Measurements from ENCODE around the gene PDE6D.

PDE6D gene

DNA sequence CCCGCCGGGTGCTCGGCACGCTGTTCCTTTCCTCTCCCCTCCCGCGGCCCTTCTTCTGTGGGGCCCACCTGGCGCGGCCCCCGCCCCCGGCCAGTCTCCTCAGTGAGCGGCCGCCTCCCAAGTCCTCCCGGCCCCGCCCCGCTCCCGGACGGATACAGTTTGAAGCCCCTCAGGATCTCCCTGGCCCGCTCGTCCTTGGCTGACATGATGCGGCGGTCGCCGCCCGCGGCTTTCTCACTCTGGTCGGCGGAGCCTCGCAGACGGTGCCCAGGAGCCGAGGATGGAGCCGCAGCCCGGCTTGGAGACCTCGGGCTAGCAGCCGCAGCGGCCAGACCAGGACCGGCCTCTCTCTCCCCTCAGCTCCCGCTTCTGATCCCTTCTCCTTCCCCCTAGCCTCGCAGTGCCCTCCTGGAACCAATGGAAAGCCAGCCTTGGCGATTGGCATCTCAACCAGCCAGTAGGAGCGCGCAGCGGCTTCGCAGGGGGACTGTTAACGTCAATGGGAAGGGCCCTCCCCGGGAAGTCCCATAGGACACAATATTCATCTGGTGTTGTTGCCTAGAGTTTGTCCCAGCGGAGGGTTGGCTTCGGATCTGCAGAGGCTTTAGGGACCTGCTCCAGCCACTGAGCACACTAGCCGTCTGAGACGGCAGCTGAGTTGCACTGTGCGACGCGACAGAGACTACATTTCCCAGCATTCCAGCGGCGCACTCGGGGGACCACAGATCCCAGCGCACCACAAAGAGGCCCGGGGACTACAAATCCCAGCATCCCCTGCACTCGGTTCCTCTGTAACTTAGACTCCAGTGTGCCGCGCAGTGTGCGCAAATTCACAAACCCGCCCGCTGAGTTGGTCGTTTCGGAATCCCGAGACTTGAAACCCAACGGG, at the start of gene PDE6D:
PDE6D (minus strand) TSS at position 374 of the 889 bp plus-strand sequence; CDS start at position 206, 168 bp downstream.
- peak; percentile 89 for DNase-seq

DNA sequence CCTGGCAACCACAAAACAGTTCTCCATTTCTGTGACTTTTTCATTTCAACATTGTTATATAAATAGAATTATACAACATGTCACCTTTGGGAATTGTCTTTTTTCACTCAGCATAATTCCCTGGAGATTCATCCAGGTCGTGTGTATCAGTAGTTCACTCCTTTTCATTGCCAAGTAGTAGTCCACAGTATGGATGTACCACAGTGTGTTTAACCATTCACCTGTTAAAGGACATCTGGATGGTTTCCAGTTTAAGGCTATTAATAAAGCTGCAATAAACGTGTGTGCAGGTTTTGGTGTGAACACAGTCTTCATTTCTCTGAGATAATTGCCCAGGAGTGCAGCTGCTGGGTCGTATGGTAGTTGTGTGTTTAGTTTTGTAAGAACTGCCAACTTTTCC, 40.8 kb upstream of the PDE6D start:
- DNase-seq: no peak

DNA sequence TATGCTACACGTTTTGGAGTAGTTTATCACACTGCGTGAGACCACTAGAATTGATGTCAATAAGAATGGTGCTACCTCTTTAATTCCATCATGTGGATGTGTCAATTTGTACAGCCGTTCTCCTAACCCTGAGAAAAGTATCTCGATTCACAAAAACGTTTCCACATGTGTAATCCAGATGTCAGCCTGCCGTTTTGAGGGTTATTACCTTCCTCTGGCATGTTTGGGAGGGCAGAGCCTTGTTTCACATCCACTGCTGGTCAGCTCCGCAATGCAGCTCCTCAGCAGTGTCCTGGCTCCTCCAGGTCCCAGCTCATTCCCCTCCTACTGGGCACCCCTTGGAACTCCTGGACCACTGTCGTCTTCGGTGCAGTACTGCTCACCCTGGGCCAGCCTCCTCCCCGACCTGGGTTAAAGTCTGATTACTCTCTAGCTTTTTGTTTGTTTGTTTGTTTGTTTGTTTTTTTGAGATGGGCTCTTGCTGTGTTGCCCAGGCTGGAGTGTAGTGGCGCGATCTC, 39.8 kb upstream of the PDE6D start:
- DNase-seq: no peak

DNA sequence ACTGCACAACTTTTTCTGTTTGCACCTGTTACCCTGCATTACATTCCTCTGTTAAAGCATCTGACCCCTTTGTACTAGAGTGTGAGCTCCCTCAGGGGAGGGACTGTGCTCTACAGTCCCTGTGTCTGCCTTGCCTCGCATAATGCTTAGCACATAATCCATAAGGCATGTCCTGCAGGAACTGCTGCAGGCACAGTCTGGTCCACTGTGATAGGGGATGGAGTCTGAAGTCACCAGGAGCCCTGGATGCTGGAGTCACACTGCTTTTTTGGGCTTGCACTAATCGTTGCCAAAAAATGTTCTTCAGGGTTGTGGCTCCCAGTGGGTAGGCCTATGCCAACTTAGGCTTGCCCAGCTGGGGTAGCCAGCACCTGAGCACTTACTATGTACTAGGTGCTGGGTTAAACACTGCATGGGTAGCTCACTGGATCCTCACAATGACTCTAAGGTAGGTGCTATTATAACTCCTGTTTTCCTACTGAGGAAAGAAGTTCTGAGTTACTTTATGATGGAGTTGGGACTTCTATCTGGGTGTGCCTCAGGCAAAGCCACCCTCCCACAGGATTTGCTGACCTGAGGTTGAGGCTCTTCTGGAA, 38.5 kb upstream of the PDE6D start:
- no peak for DNase-seq

DNA sequence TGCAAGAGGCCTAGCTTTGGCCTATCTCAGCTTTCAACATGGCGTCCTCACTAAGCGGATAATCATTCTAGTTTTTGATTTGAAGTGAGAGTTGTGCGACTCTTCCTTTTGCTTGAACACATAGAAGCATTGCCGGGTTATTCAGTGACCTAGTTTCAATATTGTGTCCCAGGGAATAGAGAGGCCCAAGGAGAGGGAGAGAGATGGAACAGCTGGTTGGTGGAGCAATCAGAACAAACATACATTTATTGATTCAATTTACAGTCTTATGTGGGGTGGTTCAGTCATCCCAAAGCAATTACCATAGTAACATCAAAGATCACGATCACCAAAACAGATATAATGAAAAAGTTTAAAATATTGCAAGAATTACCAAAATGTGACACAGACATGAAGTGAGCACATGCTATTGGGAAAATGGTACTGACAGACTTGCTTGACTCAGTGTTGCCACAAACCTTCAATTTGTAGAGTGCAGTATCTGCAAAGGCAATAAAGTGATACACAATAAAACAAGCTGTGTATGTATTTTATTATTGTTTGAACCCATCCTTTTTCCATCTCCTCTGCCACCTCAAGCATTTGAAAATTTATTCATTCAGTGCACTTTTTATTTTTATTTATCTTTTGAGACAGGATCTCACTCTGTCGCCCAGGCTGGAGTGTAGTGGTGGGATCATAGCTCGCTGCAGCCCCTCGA, 35.4 kb upstream of the PDE6D start:
- no peak for DNase-seq

DNA sequence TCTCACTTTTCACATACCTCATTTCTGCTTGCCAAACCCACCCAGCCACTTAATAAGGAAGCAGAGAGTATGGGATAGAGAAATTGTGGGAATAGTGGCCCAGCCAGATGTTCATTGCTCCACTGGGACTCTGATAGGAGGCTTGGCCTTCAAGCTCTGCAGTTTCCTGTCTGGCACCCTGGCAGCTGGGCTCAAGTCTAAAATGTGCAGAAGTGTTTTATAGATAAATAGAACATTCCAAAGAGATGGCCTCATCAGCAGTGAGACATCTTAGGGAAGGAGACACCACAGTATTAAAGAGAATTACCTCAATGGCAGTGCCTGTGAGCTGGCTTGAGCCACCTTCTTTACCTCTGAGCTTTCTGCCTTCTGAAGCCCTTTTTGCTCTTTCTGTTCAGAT, 29.8 kb upstream of the PDE6D start:
- DNase-seq: no peak

DNA sequence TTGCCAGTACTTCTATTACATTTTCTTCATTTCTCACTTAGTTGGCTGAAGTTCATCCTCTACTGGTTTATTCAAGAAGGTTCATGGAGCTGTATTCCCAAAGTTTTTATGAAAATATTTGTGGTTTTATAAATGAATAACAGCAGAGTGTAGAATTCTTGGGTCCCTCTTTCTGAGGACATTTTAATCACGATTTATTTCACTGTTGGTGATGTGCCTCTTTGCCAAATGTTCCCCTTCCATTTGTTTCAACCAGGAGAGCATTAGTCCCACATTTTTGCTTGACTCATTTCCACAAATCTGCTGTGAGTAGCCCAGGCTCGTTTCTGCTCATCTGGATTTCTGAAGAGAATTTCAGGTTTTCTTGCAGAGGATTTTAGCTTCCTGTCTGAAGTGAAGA, 25.9 kb upstream of the PDE6D start:
- no peak for DNase-seq

DNA sequence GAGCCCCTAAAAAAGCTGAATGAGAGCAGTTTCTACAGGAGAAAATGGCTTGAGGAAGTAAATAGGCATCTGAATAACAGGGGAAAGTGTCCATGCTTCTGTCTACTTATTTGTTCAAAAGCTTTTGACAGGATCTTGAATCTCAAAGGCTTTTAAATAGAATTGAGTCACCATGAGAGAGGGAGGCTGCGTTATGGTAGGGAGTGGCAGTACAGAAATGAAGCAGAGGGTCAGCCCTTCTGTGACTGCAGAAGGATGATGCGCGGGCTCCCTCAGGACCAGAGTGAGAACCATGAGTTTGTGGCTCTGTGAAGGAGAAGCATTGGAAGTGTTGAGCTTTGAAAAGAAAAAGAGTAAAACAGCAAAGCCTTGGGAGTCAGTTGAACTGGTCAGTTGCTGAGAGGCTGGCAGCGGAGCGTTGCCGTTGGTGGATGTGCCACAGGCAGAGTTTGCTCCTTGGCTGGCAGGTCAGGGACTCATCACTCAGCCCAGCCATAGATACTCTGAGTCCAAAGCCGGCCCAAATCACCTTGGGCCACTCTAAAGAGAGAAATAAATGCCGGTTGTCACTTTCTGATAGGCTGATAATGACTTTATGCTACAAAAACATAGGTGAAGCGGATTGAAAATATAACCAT, 22.5 kb upstream of the PDE6D start:
- no peak for DNase-seq

DNA sequence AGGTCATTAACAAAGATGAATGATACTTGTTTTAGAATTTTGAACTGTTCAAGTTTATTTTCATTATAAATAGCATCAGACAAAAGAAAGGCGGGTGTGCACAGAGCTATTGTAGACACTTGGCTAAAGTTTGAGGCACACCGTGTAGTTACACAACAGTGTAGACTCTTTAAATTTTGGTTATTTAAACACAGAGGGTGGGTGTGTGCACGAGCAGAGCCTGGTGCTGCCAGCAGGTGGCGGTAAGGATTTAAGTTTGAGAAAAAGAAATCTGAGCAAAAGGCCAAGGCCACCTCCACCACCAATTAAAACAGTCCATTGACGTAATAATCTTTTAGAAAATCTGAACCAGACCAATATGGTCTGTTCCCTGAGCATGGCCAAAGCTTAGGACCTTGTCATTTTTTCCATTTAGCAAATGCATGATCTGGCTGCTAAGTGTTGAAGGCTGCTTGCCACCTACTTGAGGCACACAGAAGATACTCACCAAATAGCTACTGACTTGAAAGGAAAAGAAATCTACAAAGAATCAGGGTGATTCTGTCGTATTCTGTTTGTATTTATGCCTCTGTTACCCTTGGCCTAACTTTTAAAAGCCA, 19.5 kb upstream of the PDE6D start:
- DNase-seq: no peak

DNA sequence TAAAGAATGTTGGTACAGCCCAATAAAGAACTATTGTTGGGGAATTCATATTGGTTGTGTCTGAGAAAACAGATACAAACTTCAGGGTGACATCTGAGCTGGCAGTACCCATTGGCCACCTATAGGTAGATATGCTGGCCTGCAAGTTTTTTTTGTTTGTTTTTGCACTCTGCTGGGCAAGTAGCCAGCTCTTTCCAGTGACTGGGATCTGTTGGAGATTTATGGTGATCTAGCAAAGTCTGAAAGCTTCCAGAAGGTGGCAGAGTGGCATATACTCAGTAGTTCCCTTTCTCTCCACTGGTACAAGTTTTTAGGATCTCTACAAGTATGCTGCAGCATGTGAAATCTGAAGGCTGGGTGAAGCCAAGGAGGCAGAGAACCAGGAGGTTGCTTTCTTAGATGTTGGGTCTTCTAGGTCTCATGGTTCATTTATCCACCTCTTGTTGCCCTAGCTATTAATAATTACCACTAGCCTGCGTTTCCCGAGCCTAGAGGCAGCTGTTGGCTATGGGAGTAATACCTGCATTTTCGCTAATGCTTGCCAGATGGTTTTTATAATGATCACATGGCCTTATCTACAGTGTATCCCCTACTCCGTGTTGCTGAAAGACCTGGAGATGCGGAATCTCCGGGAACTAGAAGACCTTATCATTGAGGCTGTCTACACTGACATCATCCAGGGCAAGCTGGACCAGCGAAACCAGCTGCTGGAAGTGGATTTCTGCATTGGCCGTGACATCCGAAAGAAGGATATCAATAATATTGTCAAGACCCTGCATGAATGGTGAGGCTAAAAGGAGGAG, 14.6 kb upstream of the PDE6D start:
- DNase-seq: peak; percentile 25

DNA sequence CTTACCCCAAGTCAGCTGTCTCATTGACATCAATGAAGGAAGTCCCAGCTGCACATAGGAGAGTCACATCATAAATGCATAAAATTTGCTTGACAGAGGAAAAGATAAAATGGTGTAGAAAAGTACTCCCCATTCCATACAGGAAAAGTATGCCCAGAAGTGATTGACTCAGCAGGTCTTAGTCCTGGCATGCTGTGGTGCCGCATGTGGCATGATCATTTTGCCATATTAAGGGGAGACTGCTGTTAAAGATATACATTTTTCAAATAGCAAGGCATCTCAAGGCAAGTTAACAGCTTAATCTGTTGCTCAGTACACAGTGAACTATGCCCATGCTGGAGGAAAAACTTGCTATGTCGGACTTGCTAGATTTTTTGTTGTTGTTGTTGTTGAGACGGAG, 13.3 kb upstream of the PDE6D start:
- DNase-seq: no peak

DNA sequence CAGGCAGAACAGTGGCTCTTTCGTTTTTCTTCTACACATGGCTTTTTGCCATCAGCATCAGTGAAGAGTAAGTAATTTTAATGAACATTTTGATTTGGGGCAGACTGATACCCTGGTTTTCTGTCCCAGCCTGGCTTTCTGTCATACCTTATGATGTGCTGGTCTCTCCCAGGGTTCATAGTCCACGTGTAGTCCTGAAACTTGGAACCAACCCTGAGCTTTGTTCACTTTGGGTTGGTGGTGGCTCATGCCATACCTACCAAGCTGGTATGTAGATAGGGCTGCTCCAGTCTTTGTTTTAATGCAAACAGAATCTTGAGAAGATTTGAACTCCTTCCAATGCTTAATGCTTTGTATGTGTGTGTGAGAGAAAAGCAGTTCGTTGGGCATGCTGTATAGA, 10.0 kb upstream of the PDE6D start:
- DNase-seq: no peak

DNA sequence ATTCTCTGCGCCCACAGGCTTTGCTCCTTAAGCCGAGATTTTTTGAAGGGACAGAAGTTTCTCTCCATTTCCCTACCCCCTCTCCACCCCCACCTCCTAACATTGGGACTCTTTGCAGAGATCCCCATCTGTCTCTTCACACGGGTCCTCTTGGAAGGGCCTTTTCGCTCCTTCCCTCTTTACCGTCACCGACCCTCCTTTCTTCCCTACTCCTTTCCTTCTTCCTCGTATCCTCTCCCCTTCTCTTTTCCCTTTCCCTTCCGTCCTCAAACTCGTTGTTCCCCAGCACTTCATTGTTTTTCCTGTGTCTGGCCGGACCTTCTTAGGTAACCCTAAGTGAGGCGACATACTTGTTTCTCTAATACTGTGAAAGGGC, 5.8 kb upstream of the PDE6D start:
- DNase-seq: no peak

DNA sequence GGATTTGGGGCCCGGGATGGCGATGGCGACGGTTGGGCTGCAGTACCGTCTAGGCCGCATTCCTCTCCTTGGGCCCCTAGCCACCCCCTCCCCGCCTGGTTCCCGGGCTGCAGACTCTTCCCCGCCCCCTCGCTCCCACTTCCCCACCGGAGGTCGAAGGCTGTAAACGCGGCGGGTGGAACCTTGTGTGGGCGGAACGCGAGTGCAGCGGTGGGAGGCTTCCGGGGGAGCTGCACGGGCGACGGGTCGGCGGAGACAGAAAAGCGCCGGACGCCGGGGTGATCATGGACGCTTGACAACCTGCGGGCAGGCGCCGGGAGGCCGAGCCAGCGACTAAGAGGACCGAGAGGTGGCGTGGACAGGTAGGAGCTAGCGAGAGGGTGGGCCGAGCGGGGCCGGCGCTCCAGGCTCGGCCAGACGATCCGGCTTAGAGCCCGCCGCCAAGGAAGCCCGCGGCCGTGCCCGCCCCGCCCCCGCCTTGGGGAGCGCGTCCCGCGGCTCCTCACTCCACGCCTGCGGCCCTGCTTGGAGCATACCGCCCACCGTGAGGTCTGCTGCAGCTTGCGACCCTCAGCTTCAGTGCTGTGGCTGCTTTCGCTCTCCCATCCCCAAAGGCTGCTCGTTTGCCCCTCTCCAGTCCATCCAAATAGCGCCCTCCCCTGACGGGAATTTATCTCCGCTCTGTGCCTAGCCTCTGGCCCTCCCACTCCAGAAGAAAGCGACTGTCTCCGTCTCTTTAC, 5.3 kb upstream of the PDE6D start, which contains the start of gene COPS7B:
COPS7B (plus strand) TSS at position 269 of the 740 bp plus-strand sequence. CDS start 2,126 bp downstream, outside the sequence.
- DNase-seq: peak; percentile 63

DNA sequence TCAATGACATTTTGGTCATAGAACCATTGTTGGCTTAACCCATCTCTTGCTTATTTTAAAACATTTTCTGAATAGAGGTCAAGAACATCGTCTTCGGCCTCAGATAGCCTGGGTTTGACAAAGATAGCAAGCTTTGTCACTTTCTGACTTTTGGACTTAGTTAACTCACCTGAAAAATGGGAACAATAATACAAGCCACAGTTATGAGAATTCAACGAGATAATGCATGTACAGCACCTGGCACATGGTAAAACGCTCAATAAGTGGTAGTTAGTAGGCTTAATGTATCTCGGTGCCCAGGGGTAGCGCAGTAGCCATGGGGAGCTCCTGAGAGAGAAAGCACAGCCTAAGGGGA, 4.7 kb upstream of the PDE6D start:
- no peak for DNase-seq

DNA sequence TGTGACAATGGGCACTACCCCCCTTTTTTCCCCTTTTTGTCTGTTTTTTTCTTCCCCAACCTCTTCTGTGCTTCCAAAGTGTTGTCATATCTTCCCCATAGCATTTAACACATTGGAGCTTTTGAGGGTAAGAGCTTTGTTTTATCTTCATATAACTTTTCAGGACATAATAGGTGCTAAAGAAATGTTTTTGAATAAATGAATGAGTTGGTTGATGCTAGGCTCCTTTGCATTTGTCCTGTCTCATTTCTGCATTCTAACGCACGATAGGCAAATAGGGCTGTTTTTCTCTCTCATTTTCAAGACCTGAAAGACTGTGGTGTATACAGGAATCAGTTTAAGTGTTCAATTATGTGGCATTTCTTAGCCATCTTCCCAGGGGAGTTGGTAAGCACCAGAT, 4.3 kb upstream of the PDE6D start:
- DNase-seq: no peak

DNA sequence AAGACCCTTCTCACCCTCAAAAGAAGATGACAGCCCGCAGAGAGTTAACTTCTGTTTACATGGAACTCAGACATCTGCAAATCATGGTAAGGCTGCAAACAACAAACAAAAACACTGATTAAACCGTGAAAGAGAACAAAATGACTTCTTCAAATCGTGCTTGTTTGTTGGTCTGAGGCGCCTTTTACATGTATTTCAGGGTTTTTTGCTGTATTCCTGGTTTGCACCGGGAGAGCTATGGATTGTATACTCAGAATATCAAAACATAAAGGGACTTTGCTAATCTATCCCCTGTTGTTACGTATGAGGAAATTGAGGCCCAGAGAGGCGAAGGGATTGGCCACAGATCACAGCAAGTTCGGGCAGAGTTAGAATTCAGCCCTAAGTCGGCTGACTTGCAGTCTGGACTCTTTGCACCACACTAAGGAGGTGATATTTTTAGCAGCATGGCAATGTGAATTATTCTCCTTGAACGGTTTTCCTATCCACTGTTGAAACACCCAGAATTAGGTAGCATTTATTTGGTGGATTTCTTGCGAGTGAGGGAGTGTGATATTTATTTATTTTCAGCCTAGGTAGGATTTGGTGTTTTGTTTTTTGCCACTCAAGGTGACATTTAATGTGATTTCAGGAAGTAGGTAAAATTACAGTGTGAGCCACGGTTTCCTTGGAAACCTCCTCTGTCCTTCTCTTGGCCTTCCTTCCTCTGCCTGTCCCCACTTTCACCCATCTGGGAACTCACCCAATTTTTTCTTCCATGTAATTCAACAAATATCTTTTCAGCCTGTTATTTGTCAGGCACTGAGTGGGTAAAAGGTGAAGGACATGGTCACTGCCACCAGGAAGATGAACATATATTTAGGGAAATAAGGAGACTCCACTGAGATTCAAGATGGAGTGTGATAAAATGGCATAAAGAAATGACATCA, 980 bp upstream of the PDE6D start:
- no peak for DNase-seq

DNA sequence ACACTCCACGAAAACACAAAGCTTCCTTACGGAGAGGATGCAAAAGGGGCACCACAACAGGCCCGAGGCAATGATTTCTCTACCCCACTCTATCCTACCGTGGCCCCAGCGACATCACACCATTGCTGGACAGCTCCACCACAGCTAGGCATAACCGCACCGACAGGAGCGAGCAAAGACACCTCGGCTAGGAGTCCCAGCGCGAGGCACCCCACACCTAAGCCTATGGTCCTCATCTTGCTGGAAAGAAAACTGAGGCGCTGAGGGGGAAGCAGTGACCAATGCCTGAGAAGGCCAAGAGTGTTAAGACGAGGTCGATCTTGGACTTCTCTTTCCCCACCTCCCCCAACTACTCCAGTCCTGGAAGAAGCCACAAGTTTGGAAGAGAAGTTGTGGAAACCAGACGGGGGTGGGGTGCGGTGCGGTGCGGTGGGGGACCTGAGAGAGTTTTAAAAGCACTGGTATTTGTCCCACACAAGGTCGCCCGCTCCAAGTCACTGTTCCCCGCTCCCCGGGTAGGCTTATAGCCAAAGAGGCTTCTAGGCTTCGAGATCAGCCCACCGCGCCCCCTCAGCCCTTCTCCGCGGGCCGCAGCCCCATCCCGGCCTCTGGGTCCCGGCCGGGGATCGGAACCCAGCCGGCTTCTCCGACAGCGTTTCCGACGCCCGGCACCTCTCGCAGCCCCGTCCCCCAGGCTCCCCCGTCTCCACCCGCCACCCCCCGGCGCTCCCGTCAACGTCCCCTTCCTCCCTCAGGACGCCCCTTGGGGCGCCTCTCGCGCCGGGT, 766 bp downstream of the PDE6D start:
- DNase-seq: no peak
